K562 (cell line): Measurements from ENCODE around the gene CNTRL. TPM values are rescaled to one million over a fixed set of nuclear protein-coding genes. Genes with fewer than 3 reads are reported as not detected.
A peak's percentile ranks its signal among the peaks of the same experiment; 100 is the strongest.

ENCODE experiments used
- ATAC-seq: fragments of 200-7000 bp; cut with Tn5 transposase; 3 replicates; pipeline ENCODE4 v1.9.1; 2020; ENCODE audit warnings: moderate library complexity
- BruUV-seq: library from RNA; stranded (reverse); fragments of 400-500 nt; replicated peaks from 2 replicates; lab custom pipeline; 2021; lab: Mats Ljungman, UMichigan
- CTCF ChIA-PET: fragments of 300-600 bp; formaldehyde crosslinking; extraction: SDS; loops from one replicate; lab custom pipeline; 2021; ENCODE audit warnings: low intra/inter-chr PET ratio; lab: Yijun Ruan, JAX
- POLR2A ChIA-PET: fragments of 300-600, 350-650 bp; sonication (Branson Sonifier 250); formaldehyde crosslinking; extraction: SDS; loops from one replicate; lab custom pipeline; 2021; ENCODE audit warnings: antibody characterized with exemption, inconsistent platforms; lab: Yijun Ruan, JAX
- DNase-seq, 4 experiments: peaks; one replicate each; pipeline versions ENCODE4 v3.0.0 to v3.0.0-alpha.2; 2011 to 2018; ENCODE audit warnings: low spot score in 3 of 4, mixed read lengths in 3 of 4; ENCODE audit errors: extremely low read depth in 1 of 4
- FAIRE-seq: peaks from 2 replicates; lab custom pipeline; 2011; peaks lifted over from hg19 to GRCh38; lab: Jason Lieb, UNC
- H2AFZ ChIP-seq: 2 replicates; pipeline ENCODE4 v1.6.0; 2011; ENCODE audit warnings: low read depth, low read length, control low read depth, inconsistent platforms
- H3K27ac ChIP-seq: fragments of 200-600 bp; 3 replicates; pipeline ENCODE4 v1.8.0; 2011; ENCODE audit warnings: low read depth, mild to moderate bottlenecking, control low read depth, inconsistent platforms, low read length, moderate library complexity, mixed read lengths; ENCODE audit errors: extremely low read depth
- H3K27me3 ChIP-seq, 2 experiments: fragments of 300-600 bp in 1 of 2; 2 replicates in 1 of 2; 3 replicates in 1 of 2; pipeline versions ENCODE4 v1.6.0 to v1.8.0; 2011; ENCODE audit warnings: inconsistent platforms in 2 of 2, low read length in 2 of 2, mild to moderate bottlenecking in 1 of 2, mixed read lengths in 1 of 2, moderate library complexity in 1 of 2; ENCODE audit not compliant: control insufficient read depth in 2 of 2, insufficient read depth in 2 of 2
- H3K36me3 ChIP-seq: fragments of 300-600 bp; 3 replicates; pipeline ENCODE4 v1.8.0; 2011; ENCODE audit warnings: mild to moderate bottlenecking, low read length, inconsistent platforms; ENCODE audit not compliant: control insufficient read depth, insufficient read depth
- H3K4me1 ChIP-seq, 2 experiments: fragments of 200-600 bp in 1 of 2; replicated peaks in 1 of 2; 2 replicates in 1 of 2; 3 replicates in 1 of 2; pipeline versions ENCODE4 v1.5.1 to v1.8.0; 2011; ENCODE audit warnings: inconsistent platforms in 2 of 2, low read length in 2 of 2, mild to moderate bottlenecking in 1 of 2, mixed read lengths in 1 of 2, moderate library complexity in 1 of 2; ENCODE audit not compliant: control insufficient read depth in 2 of 2, insufficient read depth in 2 of 2
- H3K4me2 ChIP-seq: 2 replicates; pipeline ENCODE4 v1.6.1; 2011; ENCODE audit warnings: low read length, control low read depth, inconsistent platforms, mixed read lengths; ENCODE audit not compliant: insufficient read depth
- H3K4me3 ChIP-seq: fragments of 200-600 bp; sonication (generic), shearing (Covaris generic); 2 replicates; pipeline ENCODE4 v1.5.1; 2016; ENCODE audit warnings: control low read depth, inconsistent platforms
- H3K79me2 ChIP-seq: fragments of 200-600 bp; 3 replicates; pipeline ENCODE4 v1.8.0; 2011; ENCODE audit warnings: low read length, inconsistent platforms; ENCODE audit not compliant: control insufficient read depth, insufficient read depth
- H3K9ac ChIP-seq, 2 experiments: 2 replicates each; pipeline versions ENCODE4 v1.6.0 to v1.6.1; 2011; ENCODE audit warnings: low read depth in 2 of 2, low read length in 2 of 2, control low read depth in 1 of 2, inconsistent platforms in 1 of 2, mild to moderate bottlenecking in 1 of 2, mixed read lengths in 1 of 2; ENCODE audit not compliant: insufficient read depth in 1 of 2
- H3K9me1 ChIP-seq: one replicate; pipeline ENCODE4 v1.6.0; 2011; ENCODE audit warnings: inconsistent platforms, mild to moderate bottlenecking, low read length, moderate library complexity; ENCODE audit not compliant: control insufficient read depth, insufficient read depth
- H3K9me3 ChIP-seq: replicated peaks from 2 replicates; pipeline ENCODE4 v1.5.1; 2011; ENCODE audit warnings: low read depth, low read length, inconsistent platforms; ENCODE audit not compliant: control insufficient read depth, insufficient read depth
- H4K20me1 ChIP-seq: replicated peaks from 2 replicates; pipeline ENCODE4 v1.6.1; 2011; ENCODE audit warnings: low read length, inconsistent platforms, mixed read lengths; ENCODE audit not compliant: control insufficient read depth, insufficient read depth
- FOXA3 ChIP-seq, 2 experiments: fragments of 450-650 bp in 1 of 2; sonication (generic) in 1 of 2; formaldehyde crosslinking; IDR thresholded peaks in 1 of 2; conservative IDR thresholded peaks in 1 of 2; 2 replicates each; pipeline versions ENCODE4 v1.4.0 to v1.8.0; 2020 to 2022; ENCODE audit warnings: mild to moderate bottlenecking in 2 of 2, missing genetic modification reagents in 1 of 2
- FOXK2 ChIP-seq, 2 experiments: fragments of 450-650 bp; IDR thresholded peaks in 1 of 2; conservative IDR thresholded peaks in 1 of 2; 2 replicates each; pipeline ENCODE4 v1.6.1; 2016; ENCODE audit warnings: low read depth in 2 of 2, mild to moderate bottlenecking in 1 of 2
- NRF1 ChIP-seq, 2 experiments: fragments of 450-650 bp; IDR thresholded peaks in 1 of 2; conservative IDR thresholded peaks in 1 of 2; 2 replicates each; pipeline ENCODE4 v1.6.1; 2014; ENCODE audit warnings: mild to moderate bottlenecking in 2 of 2
- ZBTB7A ChIP-seq: IDR thresholded peaks from 2 replicates; pipeline ENCODE4 v1.6.1; 2011; ENCODE audit warnings: low read depth, mild to moderate bottlenecking, low read length, moderate library complexity, borderline replicate concordance; ENCODE audit not compliant: control insufficient read depth
- ZNF280A ChIP-seq: fragments of 450-650 bp; IDR thresholded peaks from 2 replicates; pipeline ENCODE4 v1.6.1; 2018; ENCODE audit warnings: mild to moderate bottlenecking, low read depth; ENCODE audit not compliant: partially characterized antibody
- WGBS: fragments of 100-300 bp; shearing (Covaris generic); methylation state at CpG from one replicate; pipeline ENCODE4 v1.1.6; 2016; ENCODE audit warnings: low coverage, mixed read lengths; ENCODE audit not compliant: insufficient coverage; ENCODE audit errors: missing lambda C conversion rate; 5-methylcytosine and 5-hydroxymethylcytosine counted together
- in situ Hi-C: fragments of 300-500 bp; cut with MboI; formaldehyde crosslinking; loops from 4 replicates; pipeline ENCODE4 v1.15.0; 2018; ENCODE audit warnings: inconsistent platforms, mixed read lengths
- intact Hi-C: fragments of 100-400 bp; cut with micrococcal nuclease; formaldehyde crosslinking; loops from 2 replicates; pipeline ENCODE4 v1.14.2; 2022
- polyA plus RNA-seq, 8 experiments: library from polyadenylated mRNA; depleted of rRNA in 4 of 8; stranded (reverse) in 5 of 8; unstranded in 3 of 8; fragments of >200 nt; fragmentation: Nextera tagmentation in 2 of 8; fragmentation: Illumina TruSeq in 1 of 8; extraction: Ambion mirVana in 2 of 8; extraction: Trizol in 1 of 8; gene quantifications; 2 replicates each; pipeline versions ENCODE4 v1.2.1 to v1.2.3, GENCODE V29; 2011 to 2014; ENCODE audit warnings: inconsistent platforms in 1 of 8, missing spikeins in 1 of 8
- total RNA-seq, 7 experiments: library from RNA; depleted of rRNA in 6 of 7; stranded (reverse); fragments of >200 nt in 6 of 7; fragmentation: Illumina TruSeq in 2 of 7; extraction: Trizol in 2 of 7; gene quantifications; 2 replicates each; pipeline versions ENCODE4 v1.2.1 to v1.2.3, GENCODE V29; 2011 to 2021; ENCODE audit warnings: low replicate concordance in 1 of 7

The CNTRL gene
- total and polyA plus RNA-seq, 9 of the 15 experiments (the other 6 are each of a cell fraction or from before 2014, with no cell fraction given), result 9.2 to 28.9 (median 20.5) TPM

- no TSS peak for BruUV-seq
- FAIRE-seq (peak; percentile 88), DNase-seq (peak; percentile 22 to 79 (median 34)), ATAC-seq (peak; percentile 98)
- H3K9ac ChIP-seq, result peak overlapping the region in 1 of 2 experiments; percentile 39; a peak in 2 of 4 replicates
- intact Hi-C loops, result no loop called here
- ChIA-PET POLR2A (interaction anchor here (0.7 to 2.4 kb wide), 2 partner anchors 12 to 45 kb away, joined by 3 to 17 read pairs; no protein-coding TSS in a partner anchor), CTCF (no interaction called here)
- H3K27ac ChIP-seq, result no peak overlapping the region; the same call in 2 of the 3 replicates
- peak overlapping the region; percentile 59 for H2AFZ ChIP-seq
- in situ Hi-C loops, result no loop called here
- no peaks in the 10 kb centered on the region for H3K9me1 ChIP-seq
- H3K9me3 ChIP-seq, result no peaks in the 10 kb centered on the region
- H3K4me3 ChIP-seq, result no peak overlapping the region
- H3K4me1 ChIP-seq, result peaks cover 5 to 7% of the 10 kb centered on the region in 2 experiments; a peak in 3 of 5 replicates
- H3K4me2 ChIP-seq, result peak overlapping the region; percentile 30; the same call in 1 of the 2 replicates
- peaks cover 17% of the 10 kb centered on the region for H3K36me3 ChIP-seq
- H3K79me2 ChIP-seq, result 0 out of 3 replicates have a peak, but pooled peaks cover 2% of the 10 kb centered on the region
- H4K20me1 ChIP-seq, result no peaks in the 10 kb centered on the region
- H3K27me3 ChIP-seq, result no peaks in the 10 kb centered on the region
- WGBS, result 69% methylated on average over 19 of the region's 19 CpGs
- peak; percentile 41; the same call in 1 of the 2 replicates for TF ChIP-seq ZBTB7A
- no peak for TF ChIP-seq ZNF280A
- TF ChIP-seq FOXA3 (CRISPR knock-in tag; conservative IDR thresholded peaks at IDR 0.05 in 1 of 2, IDR thresholded peaks at IDR 0.05 in 1 of 2), result peak; percentile 50 to 88; a peak in 3 of 4 replicates
- TF ChIP-seq NRF1 (conservative IDR thresholded peaks at IDR 0.05 in 1 of 2, IDR thresholded peaks at IDR 0.05 in 1 of 2), result peak in 1 of 2 experiments; percentile 19; a peak in 1 of 4 replicates
- TF ChIP-seq FOXK2 (conservative IDR thresholded peaks at IDR 0.05 in 1 of 2, IDR thresholded peaks at IDR 0.05 in 1 of 2; ENCODE audit: low read depth in 2 of 2), result peak; percentile 81; a peak in 3 of 4 replicates
Observed at GRCh38 chr9:121133104-121133816, 58.5 kb downstream of the CNTRL start.
